GM21825 (cell line): Measurements from ENCODE around the gene GYPC.
"Not testable (repeated sequence)": the region's sequence is repeated elsewhere in the genome, so short reads cannot be mapped to it uniquely, and the experiment has no call there.

Experiments
- ATAC-seq: cut with Tn5 transposase; IDR thresholded peaks from one replicate; pipeline ENCODE4 v1.9.1; 2021; ENCODE audit warnings: mild to moderate bottlenecking, moderate library complexity; ENCODE audit not compliant: unreplicated experiment

The GYPC gene, protein sequence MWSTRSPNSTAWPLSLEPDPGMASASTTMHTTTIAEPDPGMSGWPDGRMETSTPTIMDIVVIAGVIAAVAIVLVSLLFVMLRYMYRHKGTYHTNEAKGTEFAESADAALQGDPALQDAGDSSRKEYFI

DNA sequence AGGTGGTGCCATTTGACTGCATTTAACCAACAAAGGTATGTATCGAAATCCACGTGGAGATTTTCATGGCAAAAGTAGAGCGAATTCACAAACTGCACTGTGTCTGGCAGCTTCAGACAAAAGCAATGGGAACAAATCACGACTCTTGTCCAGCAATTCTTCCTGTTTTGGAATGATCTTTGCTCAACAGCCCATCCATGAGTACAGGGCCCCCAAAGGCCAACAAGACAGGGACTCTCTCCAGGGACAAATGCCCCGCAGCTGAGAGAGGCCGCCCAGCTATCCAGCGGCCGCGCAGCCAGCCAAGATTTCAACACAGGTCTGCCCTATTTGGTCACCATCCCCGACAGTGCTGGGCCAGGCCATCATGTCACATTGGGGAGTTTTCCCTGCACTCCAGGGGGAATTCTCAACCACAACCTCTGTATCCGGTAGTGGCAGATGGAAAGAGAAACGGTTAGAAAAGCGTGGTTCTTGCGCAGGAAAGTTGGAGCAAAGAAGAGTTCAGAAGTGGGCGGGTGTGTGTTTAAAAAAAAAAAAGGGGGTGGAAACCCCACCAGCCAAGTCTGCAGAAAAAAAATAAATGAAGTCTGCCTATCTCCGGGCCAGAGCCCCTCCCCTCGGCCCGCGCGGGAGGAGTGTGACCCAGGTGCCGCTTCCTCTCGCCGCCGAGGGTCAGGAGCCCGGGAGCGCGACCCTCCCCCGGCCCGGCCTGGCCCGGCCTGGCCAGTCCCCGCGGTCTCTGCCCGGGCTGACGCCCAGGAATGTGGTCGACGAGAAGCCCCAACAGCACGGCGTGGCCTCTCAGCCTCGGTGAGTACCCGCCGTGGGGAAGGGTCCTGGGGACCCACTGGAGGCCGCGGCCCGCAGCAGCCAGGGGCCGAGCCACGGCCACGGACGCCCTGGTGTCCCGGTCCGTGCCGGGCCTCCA lies at the start of gene GYPC:
TSS of gene GYPC (plus strand) at position 659 of the 931 bp plus-strand sequence. CDS start at position 765, 106 bp downstream.
- peak; percentile 31 for ATAC-seq

DNA sequence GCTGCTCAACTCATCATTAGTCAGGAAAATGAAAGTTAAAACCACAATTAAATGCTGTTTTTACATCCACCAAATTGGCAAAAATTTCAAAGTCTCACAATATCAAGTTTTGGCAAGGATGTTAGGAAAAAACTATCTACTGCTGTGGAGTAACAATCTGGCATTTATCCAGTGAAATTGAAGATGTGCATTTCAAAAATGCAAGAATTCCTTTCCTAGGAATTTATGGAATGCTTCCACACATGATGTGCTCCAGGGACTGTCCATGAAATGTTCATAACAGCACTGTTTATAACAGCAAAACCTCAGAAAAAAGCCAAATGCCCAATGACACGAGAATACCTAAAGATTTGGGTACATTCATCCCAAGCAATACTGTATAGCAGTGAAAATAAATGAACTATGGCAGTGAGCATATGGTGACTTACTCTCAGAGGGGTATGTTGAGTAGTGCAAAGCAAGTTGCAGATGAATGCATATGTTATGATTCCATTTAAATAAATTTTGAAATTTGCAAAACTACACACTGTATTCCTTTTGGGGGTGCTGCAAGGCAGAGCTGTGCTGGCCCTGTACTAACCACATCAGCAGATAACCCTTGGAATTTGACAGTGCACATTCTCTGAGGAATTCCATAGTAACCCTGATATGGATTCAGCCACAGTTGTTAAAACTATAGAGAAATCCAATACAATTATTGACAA lies 41.3 kb upstream of the GYPC start:
- no peak for ATAC-seq

DNA sequence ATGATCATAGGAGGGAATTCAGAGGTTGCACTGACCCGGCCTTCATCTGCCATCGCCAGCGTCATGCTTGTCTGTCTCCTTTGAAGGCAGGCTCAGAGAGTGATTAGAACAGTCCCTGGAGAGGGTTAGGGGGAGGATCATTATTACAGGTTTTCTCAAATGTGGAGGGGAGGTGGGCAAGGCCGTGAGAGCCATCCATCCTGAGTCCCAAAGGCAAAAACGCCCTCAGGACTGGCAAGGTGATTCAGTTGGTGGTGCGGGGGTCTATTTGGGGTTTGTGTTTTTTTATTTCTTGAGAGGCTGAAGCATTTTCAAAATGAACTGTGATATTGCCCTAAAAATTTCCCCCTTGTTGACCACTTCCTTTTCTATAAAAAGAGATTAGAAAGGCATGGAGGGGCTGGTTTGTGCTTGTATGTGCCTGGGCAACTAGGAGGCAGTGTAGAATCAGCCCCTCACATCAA lies 39.3 kb upstream of the GYPC start:
- ATAC-seq: no peak

DNA sequence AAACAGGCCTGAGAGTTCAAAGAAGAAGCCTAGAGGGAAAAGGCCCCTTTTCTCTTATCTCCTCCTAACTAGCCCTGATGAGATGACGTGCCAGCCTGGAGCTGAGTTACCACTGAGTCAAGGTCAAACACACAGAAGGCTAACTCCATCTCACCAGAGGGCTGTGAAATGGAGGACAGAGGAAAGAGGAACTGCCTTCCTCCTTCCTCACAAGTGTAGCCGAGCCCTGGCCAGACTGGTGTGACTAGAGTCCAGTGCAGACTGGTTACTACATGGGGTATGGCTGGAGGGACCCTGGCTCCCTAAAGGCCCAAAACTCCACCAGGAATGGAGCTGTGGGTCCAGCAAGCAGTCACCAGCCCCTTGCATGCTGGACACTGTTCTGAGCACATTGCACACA lies 35.7 kb upstream of the GYPC start:
- no peak for ATAC-seq

DNA sequence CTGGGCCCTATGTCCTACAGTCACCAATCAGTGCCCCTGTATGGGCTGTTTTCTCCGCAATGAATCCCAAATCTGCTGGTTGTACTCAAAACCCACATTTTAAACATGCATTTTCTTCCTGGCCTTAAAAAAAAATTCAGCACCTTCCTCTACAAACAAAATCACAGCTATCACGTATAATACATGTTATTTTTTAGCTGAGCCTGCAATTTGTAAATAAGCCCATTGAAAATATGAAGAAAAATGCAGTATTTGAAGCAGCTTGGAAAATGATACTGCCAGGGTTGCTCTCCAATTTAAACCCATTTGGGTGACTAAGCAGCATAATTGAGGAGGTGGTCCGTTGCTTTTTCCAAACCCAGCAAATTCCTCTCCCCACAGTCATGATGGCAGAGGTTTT lies 33.0 kb upstream of the GYPC start:
- ATAC-seq: no peak

DNA sequence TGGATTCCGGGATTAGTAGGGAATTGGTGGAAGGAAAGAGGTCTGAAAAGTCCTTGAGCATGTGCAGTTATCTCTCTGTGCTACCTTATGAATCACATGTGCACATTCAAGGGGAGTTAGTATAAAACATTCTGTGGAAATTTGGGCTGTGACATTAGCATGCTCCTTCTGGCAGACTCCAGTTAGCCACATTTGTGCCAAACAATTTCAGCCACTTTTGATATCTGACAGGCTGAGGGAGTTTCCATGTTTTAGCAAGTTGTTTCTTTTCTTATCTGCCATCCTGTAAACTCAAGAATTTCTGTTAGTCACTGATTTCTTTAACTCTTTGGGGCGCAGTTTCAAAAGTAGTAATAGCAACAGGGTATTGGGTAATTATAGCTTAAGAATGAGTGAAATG lies 28.3 kb upstream of the GYPC start:
- ATAC-seq: no peak

DNA sequence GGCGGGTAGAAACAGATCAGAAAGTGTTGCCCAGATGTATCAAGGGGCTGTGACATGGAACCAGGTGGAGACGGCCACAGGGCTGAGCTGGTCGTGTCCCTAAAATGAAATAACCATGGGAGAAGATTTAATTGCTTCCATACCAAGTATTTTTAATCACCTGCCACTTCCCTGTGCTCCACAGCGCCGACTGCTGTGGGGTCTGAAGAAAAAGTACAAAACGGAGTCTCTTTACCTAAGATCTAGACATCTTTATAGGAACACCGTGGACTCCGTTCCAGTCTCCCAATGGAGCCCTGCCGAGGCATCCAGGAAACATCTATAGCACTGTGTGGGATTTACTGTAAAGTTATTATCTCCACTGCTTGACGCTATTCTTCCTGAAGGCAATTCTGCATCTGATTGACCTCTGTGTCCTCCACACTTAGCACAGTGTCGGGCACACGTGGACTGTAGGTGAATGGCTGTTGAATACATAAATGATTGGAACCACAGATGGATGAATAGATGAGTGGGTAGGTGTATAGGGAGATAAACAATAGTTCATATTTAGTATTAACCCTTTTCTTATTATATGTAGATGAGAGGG lies 21.6 kb upstream of the GYPC start:
- ATAC-seq: no peak

DNA sequence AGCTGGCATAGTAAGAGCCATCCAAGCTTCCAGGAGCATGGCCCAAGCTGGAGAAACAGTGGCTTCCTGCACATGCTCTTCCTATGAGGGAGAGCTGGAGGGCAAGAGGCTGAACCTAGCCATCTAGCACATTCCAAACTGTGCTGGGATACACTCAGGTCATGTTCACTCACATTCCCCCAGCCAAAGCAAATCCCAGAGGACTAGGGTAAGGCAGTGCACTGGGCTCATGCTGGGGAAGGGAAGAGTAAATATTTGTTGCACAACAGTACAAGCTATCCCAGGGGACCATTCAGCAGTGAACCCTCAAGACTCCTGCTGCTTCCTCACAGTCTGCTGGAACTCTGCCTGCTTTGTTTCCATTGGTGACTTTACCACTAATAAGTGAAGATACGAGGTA lies 20.7 kb upstream of the GYPC start:
- no peak for ATAC-seq

DNA sequence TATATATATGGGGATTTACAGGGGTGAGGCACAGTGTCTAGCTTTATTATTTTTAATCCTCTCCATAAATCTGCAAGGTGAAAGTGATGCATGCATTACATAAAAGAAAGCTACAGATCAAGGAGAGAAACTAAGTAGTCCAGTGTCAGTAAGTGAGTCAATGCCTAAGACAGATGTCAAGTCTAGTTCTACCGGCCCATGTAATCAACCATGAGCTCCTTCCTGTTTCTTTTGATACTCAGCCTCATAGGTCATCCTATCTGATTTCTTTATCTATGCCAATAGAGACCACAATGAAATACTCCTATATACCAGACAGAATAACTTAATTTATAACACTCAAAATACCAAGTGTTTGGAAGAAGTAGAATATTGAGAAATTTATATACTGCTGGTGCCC lies 20.2 kb upstream of the GYPC start:
- no peak for ATAC-seq

DNA sequence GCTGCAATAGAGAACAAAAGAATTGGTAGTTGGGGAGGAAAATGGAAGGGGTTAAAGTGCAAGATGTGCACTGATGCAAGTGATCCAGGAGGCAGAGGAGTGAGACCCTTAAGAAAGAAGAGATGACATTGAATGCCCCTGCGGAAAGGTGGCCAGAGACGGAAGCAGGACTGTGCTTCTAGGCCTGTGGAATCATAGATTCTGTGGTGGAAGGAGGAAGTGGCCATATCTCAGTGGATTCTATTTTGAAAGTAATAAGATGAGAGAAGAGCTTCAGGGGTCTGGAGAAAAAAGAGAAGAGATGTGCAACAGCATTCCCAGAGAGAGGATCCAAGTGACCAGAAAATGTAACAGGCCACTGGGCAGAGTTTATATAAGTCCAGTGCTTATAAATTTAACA lies 18.6 kb upstream of the GYPC start:
- no peak for ATAC-seq

DNA sequence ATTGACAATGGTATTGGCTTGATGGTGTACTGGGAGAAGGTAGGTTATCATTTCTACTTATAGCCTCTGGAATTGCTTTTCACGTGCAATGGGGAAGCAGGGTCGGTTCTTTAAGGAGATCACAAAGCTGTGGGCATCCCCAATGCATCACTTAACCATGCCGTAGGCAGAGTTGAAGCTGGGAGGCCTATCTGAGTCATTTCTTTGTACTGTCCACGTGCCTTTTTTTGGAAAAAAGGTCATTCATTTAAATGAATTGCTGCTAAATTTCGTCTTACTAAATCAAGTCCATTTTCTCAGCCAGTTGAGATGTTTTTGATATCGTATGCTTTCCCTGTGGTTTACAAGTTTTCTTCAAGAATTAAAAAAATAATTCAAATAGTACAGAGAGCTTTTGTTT lies 17.2 kb upstream of the GYPC start:
- ATAC-seq: no peak

DNA sequence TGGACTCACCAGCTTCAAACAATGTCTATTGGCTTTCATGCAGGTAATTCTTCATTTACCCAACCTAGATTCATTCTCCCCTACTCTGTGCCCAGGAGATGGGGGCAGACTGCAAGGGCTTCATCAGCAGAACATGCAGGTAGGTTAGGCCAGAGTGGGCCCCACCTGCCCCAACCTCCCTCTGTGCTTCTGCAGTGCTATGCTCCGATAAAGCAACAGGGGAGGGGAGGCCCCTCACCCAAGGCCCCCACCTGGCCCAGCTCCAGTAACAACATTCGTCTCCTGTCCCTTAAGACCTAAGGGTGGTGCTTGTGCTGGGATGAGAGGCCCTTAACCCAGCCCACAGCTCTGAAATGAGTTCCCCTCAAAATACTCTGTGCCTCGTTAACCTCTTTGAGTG lies 16.7 kb upstream of the GYPC start:
- ATAC-seq: no peak

DNA sequence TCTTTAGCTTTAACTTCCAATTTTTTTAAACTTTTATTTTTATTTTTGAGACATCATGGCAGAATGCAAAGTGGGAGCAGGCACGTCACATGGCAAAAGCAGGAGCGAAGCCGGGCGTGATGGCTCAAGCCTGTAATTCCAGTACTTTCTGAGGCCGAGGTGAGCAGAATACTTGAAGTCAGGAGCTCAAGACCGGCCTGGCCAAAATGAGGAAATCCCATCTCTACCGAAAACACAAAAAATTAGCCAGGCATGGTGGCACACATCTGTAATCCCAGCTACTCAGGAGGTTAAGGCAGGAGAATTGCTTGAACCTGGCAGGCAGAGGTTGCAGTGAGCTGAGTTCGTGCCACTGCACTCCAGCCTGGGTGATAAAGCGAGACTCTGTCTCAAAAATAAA lies 14.7 kb upstream of the GYPC start:
- not testable (repeated sequence) for ATAC-seq

DNA sequence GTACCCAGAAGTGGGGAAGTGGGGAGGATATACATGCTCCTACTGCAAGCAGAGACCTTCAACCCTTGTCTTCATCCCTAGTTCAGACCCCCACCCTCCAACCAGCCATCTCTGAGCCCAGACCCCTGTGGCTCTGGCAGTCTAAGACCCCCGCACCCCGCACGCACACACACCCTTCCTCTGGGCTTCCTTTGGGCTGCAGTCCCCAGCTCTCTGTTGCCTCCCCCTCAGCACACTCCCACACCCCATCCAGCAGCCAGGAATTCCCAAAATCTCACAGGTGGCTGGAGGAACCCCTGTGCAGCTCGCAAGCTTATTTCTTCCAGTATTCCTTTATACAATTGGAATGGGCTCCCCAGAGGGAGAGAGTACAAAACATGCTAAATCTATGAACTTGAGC lies 13.9 kb upstream of the GYPC start:
- ATAC-seq: no peak

DNA sequence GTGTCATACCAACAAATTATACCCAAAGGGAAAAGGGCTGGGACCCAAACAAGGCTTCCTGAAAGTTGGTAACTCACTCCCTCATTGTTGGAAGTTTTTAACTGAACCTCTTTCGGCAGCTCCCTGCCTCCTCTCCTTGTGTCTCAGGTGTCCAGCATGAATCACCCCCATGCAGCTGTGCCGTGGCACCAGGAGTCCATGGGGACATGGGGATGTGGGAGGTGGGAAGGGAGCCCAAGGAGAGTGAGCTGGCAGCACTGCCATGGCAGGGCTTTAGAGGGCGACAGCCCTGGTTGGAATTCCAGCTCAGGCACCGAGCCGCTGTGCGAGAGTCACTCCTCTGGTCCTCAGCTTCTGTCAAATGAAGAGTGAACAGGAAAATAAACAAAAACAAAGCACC lies 12.5 kb upstream of the GYPC start:
- no peak for ATAC-seq

DNA sequence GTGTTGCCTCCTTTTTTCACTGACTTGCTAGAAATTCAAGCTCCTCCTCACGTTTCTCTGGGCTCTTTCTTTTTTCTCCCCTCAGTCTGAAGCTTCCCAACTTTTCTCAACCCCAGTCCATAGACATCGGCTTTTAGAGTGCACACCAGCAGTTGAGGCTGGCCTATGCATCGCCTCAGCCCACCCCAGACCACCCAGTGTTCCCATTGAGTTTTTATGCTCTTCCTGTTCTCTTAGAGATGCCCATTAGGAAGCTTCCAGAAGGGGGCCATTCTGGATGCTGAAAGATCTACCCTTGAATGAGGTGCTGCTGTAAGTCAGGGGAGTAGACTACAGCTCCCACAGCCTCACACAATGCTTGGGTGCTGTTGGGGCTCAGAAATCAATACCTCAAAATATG lies 12.0 kb upstream of the GYPC start:
- no peak for ATAC-seq

DNA sequence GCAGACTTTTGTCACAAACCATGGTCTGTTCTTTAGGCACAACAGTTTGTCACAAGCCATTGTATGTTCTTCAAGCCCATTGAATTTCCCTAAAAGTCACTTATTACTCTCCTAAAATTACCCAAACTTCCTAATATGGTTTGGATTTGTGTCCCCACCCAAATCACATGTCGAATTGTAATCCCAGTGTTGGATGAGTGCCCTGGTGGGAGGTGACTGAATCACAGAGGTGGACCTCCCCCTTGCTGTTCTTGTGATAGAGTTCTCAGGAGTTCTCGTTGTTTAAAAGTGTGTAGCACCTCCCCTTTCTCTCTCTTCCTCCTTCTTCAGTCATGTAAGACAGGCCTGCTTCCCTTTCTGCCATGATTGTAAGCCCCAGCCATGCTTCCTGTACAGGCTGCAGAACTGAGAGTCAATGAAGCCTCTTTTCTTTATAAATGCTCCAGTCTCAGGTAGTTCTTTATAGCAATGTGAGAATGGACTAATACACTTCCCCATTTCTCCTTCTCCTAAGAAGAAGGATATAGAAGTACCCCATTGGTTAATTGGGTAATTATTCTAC lies 11.2 kb upstream of the GYPC start:
- ATAC-seq: peak; percentile 93

DNA sequence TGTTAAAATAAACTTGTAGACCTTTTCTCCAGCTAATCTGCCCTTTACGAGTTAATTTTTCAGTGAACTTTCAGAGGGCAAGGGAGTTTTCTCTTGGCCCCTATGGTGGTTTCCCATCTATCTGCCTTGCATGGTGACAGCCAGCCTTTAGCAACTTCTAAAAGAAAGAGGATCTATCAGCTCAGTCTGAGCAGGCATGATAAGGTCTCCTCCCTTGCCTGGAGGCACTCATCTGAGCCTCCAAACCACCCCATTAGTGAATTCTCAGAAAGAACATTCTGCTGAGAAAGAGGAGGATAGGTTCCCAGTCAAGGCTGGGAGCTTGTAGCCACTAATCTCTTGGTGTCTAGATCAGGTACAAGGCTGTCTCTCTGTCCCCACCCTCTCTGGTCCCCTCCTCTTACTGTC lies 10.7 kb upstream of the GYPC start:
- ATAC-seq: peak; percentile 65

DNA sequence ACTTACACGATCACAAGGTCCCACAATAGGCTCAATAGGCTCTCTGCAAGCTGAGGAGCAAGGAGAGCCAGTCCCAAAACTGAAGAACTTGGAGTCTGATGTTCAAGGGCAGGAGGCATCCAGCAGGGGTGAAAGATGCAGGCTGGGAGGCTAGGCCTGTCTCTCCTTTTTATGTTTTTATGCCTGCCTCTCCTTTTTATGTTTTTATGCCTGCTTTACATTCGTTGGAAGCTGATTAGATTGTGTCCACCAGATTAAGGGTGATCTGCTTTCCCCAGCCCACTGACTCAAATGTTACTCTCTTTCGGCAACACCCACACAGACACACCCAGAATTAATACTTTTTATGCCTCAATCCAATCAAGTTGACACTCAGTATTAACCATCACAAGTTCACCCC lies 9.9 kb upstream of the GYPC start:
- ATAC-seq: no peak

DNA sequence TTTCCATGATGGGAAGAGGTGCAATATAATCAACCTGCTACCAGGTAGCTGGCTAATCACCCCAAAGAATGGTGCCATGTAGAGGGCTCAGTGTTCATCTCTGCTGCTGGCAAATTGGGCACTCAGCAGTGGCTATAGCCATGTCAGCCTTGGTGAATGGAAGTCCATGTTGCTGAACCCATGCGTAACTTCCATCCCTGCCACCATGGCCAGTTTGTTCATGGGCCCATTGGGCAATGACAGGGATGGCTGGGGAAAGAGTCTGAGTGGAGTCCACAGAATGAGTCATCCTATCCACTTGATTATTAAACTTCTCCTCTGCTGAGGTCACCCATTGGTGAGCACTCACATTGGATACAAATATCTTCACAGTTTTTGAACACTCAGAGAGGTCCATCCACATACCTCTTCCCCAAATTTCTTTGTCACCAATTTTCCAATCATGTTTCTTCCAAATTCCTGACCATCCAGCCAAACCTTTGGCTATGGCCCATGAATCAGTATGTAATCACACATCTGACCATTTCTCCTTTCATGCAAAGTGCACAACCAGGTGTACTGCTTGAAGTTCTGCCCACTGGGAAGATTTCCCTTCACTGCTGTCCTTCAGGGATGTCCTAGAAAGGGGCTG lies 8.1 kb upstream of the GYPC start:
- ATAC-seq: not testable (repeated sequence)

DNA sequence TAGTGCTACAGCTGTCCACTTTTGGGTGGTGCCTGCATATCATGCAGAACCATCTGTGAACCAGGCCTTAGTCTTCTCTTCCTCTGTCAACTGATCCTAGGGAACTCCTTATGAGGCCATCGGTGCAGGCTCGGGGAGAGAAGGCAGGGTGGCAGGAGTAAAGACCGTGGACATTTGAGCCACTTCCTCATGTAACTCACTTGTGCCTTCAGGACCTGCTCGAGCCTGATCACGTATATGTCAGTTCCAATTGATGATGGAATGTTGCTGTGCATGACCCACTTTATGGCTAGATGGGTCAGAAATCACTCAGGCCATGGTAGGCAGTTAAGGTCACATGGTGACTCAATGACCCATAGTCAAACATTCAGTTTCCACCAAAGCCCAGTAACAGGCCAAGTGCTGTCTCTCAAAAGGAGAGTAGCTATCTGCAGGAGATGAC lies 7.6 kb upstream of the GYPC start:
- not testable (repeated sequence) for ATAC-seq
